Measurements from ENCODE around the gene HESX1. TPM values are rescaled to one million over a fixed set of nuclear protein-coding genes. Genes with fewer than 3 reads are reported as not detected.

HESX1 gene
- total and polyA plus RNA-seq, 2 of the 13 experiments (the other 11 are each of a cell fraction or from before 2014, with no cell fraction given), result 0.57 to 0.75 TPM

- TF ChIP-seq MEIS1 (CRISPR knock-in tag; IDR thresholded peaks at IDR 0.05; ENCODE audit: borderline replicate concordance), result no peak
Observed at GRCh38 chr3:57158325-57158724, 41.5 kb downstream of the HESX1 start (continued).

GRCh38 chr3:57157545-57157944 lies 42.2 kb downstream of the HESX1 start:
- H3K9ac ChIP-seq (ENCODE audit: insufficient read depth, low read depth, low read length), result no peak overlapping the region
- no peak for ATAC-seq
- H3K4me3 ChIP-seq (replicated peaks in 1 of 3; ENCODE audit: insufficient read depth in 1 of 3, low read depth in 2 of 3, low read length in 3 of 3), result no peak overlapping the region
- 44% methylated on average over 10 of the region's 10 CpGs for WGBS (ENCODE audit: low lambda C conversion rate)
- no TSS peak for BruUV-seq (replicated peaks)
- peaks cover 1 to 64% of the 10 kb centered on the region in 2 experiments for H3K27me3 ChIP-seq (ENCODE audit: control insufficient read depth in 1 of 2, insufficient read depth in 2 of 2, low read length in 2 of 2)
- intact Hi-C loops (cut with micrococcal nuclease; ENCODE audit: unreplicated experiment), result no loop called here
- H3K79me2 ChIP-seq (ENCODE audit: insufficient read depth, low read length), result no peaks in the 10 kb centered on the region
- no peaks in the 10 kb centered on the region for H4K20me1 ChIP-seq (ENCODE audit: insufficient read depth, low read length)
- in situ Hi-C loops (cut with HindIII; ENCODE audit: extremely low pct_ligation_motif_present, low pct_unique_long_range_greater_than_20kb), result no loop called here
- no peaks in the 10 kb centered on the region for H3K9me3 ChIP-seq (ENCODE audit: low read length)
- no peak for FAIRE-seq
- no peak for DNase-seq (ENCODE audit: low spot score)
- H3K4me2 ChIP-seq (ENCODE audit: low read depth, low read length), result no peak overlapping the region
- ChIA-PET CTCF (ENCODE audit: low intra/inter-chr PET ratio, low total read pairs) (no interaction called here), POLR2A (no interaction called here)
- H3K4me1 ChIP-seq (ENCODE audit: insufficient read depth, low read length), result peaks cover 2% of the 10 kb centered on the region
- no peaks in the 10 kb centered on the region for H3K36me3 ChIP-seq (replicated peaks in 1 of 2; ENCODE audit: control insufficient read depth in 1 of 2, insufficient read depth in 2 of 2, low read length in 2 of 2)
- no peak overlapping the region for H2AFZ ChIP-seq (ENCODE audit: low read length)
- H3K27ac ChIP-seq (ENCODE audit: extremely low read length, insufficient read depth, low read length), result no peak overlapping the region
- TF ChIP-seq ZNF83 (CRISPR knock-in tag; IDR thresholded peaks at IDR 0.05; ENCODE audit: borderline replicate concordance), result no peak
- TF ChIP-seq ZNF780A (CRISPR knock-in tag; IDR thresholded peaks at IDR 0.05), result no peak
- TF ChIP-seq PHF8 (CRISPR knock-in tag; IDR thresholded peaks at IDR 0.05), result no peak
- no peak for TF ChIP-seq ZNF432 (CRISPR knock-in tag; IDR thresholded peaks at IDR 0.05; ENCODE audit: borderline replicate concordance)
- TF ChIP-seq MATR3 (CRISPR knock-in tag; IDR thresholded peaks at IDR 0.05), result no peak
- no peak for TF ChIP-seq NFKB2 (CRISPR knock-in tag; IDR thresholded peaks at IDR 0.05; ENCODE audit: borderline replicate concordance)
- no peak for TF ChIP-seq TSC22D2 (CRISPR knock-in tag; IDR thresholded peaks at IDR 0.05; ENCODE audit: borderline replicate concordance)
- no peak for TF ChIP-seq REST (IDR thresholded peaks at IDR 0.05; ENCODE audit: borderline replicate concordance in 1 of 2, low read depth in 1 of 2, low read length in 2 of 2)
- TF ChIP-seq ZNF878 (CRISPR knock-in tag; IDR thresholded peaks at IDR 0.05), result no peak
- no peak for TF ChIP-seq SIX1 (CRISPR knock-in tag; IDR thresholded peaks at IDR 0.05; ENCODE audit: borderline replicate concordance)
- no peak for TF ChIP-seq SALL1 (CRISPR knock-in tag; IDR thresholded peaks at IDR 0.05)
- no peak for TF ChIP-seq ZFP90 (CRISPR knock-in tag; IDR thresholded peaks at IDR 0.05; ENCODE audit: borderline replicate concordance)
- no peak for TF ChIP-seq ZNF710 (CRISPR knock-in tag; IDR thresholded peaks at IDR 0.05; ENCODE audit: borderline replicate concordance)
- TF ChIP-seq RFX1 (IDR thresholded peaks at IDR 0.05), result no peak
- no peak for TF ChIP-seq ZNF768 (CRISPR knock-in tag; IDR thresholded peaks at IDR 0.05)
- TF ChIP-seq ATF1 (CRISPR knock-in tag; IDR thresholded peaks at IDR 0.05), result no peak
